ENCODE measurements around the gene NPIPB8.
"Not testable (repeated sequence)": the region's sequence is repeated elsewhere in the genome, so short reads cannot be mapped to it uniquely, and the experiment has no call there.

Gene NPIPB8

DNA sequence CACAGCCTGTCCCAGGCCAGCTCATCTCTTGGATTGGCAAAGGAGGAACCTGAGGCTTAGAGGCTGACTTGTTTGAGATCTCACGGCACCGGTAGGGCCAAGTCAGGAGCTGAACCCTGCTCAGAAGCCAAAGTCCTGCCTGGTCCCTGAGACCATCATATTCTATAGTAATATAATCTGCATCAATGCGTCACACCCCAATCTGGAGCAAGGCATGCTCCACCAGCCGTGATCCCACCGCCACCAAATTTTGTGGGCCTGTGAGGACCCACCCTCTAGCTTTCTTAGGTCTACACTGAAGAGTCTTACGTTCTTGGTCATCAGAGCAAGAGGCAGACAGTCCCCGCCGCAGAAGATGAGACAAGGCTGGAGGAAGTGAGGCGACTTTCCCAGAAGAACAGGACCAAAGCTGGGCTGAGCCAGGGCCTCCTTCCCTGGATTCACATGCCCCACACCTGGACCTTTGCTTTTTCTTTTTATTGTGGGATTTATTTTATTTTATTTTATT is 30.7 kb upstream of the NPIPB8 start:
- no peak for DNase-seq (ENCODE audit: low spot score)

DNA sequence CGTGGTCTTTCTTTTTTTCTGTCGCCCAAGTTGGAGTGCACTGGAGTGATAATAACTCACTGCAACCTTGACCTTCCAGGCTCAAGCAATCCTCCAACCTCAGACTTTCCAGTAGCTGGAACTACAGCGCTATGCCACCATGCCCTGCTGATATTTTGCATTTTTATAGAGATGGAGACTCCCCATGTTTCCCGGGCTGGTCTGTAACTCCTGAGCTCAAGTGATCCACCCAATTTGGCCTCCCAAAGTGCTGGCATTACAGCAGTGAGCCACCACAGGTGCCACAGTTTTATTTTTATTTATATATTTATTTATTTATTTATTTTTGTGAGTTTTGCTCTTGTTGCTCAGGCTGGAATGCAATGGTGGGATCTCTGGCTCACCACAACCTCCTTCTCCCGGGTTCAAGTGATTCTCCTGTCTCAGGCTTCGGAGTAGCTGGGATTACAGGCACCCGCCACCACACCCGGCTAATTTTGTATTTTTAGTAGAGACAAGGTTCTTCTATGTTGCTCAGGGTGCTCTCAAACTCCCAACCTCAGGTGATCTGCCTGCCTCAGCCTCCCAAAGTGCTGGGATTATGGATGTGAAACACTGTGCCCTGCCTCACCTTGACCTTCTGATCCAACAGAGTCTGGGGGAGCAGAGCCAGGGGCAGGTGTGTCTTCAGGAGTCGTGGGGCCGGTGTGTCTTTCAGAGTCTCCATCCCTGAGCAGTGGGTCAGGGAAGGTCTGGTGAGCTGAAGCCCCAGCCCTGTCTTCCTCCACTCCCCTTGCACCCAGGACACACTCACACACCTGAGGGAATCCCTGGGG is 30.0 kb upstream of the NPIPB8 start:
- DNase-seq (ENCODE audit: low spot score): not testable (repeated sequence)

DNA sequence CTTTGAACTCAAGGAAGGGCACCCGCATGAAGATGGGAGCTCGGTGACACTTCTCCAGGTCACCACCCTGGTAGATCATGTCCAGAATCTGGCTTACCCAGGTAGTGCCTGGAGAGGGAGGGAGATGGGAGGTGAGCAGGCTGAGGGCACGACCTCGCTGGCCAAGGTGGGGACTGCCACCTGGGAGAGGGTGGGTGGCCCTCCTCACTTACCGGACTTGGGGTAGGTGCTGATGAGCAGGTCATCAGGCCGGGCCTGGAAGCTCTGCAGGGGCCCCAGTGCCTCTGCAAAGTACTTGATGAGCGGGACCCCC is 29.4 kb upstream of the NPIPB8 start:
- not testable (repeated sequence) for DNase-seq (ENCODE audit: low spot score)

DNA sequence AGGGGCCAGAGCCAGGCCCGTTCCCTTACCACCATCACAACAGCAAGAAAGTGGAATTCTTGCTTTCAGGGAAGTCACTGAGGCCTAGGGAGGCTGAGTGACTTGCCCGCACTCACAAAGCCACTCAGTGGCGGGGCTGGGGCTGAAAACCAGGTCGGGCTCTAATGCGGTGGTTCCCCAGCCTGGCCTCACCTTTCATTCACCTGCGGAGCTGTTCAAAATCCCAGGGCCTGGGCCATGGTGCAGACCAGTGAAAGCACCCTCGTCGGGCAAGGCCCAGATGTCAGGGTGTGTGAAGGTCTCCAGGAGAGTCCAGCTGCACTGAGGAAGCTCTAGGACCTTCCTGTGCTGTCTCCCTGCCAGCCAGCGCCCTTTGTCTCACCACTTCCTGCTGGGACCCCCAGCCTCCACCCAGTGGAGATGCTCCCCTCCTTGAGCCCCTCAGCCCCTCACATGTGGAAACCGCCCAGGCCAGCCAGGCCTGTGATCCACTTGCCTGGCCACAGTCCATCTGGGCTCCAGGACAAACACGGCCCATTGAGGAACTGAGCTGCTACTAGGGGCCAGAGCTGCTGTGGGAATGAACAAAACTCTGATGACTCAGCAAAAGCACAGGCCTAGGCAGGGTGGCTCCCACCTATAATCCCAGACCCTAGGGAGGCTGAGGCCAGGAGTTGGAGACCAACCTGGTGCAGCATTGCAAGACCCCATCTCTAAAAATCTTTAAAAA is 28.8 kb upstream of the NPIPB8 start:
- DNase-seq (ENCODE audit: low spot score): not testable (repeated sequence)

DNA sequence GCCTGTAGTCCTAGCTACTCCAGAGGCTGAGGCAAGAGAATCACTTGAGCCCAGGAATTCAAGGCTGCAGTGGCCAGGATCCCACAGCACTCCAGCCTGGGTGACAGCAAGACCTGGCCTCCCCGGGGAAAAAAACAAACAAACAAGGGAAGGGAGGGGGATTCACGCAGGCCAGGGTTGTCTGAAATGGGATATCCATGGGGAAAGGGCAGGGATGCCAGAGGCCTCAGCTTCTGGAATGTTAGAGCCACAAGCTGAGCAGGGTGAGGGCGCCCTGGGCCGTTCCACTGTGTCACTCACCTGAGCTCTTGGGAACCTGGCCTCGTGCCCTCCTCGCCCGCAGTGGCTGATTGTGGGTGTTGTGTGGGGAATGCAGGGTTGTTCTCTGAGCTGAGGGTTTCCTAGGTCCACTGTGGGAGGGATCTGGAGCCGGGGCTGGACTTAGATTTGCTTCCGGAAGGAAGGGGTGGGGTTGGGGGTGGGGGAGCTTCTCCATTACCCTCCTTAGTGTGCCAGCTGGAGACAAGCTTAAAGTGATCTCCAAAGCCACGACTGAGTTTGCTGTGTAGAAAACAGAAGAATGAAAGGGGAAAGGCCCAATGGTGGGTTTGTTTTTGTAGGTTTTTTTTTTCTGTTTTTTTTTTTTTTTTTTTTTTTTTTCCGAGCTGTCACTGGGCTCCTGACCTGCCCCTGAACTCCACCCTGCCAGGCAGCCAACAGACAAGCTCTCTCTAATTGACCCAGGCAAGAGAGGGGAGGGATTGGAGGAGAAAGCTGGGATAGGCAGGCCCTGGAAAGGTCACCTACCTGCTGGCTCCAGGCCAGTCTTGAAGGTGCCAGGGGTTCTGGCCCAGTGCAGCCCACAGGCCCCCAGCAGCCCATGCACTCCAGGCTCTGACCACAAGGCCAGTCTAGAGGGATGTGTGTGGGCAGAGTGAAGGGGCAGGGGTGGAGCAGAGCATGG is 28.0 kb upstream of the NPIPB8 start, which contains the start of gene SULT1A1:
SULT1A1 (minus strand) TSS at position 414 of the 964 bp plus-strand sequence. CDS start 1,189 bp downstream, outside the sequence.
- DNase-seq (ENCODE audit: low spot score): no peak

DNA sequence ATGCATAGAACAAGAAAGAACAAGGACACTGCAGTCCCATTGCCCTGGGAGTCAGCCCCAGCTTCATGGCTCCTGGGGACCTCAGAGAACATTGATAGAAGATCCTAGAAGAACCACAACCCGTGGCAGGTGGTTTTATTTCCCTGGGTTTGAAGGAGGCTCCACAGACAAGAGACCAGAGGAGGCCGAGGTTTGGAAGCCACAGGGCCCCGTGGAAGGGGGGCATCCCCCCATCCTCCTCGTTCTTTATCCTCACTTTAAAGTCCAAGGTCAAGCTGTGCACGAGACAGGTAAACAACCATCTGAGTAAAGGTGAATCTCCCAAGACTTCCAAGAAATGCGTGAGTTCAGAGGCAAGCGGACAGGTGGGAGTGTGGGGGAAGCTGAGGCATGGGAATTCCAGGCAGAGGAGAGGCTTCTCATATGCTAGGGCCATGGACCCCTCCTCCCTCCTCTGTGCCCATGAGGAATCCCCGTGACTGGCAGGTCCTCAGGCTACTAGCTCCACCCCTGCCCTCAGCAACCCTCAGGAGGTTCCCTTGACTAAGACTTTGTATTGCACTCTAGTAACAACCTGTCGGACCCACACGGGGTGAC is 27.2 kb upstream of the NPIPB8 start:
- no peak for DNase-seq (ENCODE audit: low spot score)

DNA sequence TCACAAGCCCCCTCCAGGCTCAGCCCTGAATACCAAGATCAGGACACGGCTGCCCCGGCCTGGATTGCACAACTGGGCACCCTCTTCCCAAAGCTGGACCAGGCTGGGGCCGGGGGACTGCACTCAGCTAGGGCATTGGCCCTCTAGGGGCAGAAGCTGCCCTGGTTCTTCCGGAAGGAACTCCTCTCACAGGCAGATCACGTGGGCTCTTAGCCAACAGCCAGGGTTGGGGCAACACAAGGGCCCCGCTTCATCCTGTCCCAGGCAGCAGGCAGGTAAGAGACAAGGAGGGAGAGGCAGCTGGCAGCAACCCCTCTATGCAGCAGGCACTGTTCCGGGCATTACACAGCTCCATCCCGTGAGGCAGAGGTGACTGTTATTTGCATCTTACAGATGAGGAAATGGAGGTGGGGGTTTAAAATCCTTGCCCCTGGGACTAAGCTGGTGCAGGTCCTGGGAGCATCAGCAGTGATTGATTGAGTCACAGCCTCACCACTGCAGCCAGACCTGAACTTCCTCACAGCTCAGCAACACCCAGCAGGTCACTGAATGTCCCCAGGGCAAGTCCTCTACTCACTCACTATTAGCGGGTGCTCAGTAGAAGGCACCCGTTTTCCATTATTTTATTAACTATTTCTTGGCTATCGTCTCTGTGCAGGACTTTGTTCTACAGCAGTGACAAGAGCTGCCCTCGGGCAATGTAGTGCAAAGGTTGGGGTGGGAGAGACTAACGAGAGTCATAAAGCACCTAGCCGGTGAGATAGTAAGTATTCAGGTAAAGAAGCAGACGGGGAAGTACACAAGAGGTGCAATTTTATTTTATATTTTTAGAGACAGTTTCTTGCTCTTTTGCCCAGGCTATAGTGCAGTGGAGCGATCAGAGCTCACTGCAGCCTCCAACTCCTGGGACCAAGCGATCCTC is 25.2 kb upstream of the NPIPB8 start:
- DNase-seq (ENCODE audit: low spot score): not testable (repeated sequence)

DNA sequence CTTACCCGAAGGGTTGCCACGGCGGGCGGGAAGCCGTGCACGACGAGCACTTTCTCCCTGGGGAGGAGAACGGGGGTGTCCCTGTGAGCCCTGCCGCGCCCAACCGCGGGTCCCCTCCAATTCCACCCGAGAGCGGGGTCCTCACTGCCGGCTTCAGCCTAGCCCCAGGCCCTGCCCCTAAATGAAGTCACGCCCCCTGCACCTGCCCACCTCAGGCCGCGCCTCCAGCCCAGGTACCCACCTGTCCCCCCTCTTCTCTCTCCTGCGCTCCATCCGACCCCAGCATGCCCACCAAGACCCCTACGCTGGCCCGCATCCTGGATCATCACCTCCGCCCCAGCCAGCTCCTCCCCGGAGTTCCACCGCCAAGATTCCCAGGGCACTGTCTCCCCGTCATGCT is 24.0 kb upstream of the NPIPB8 start:
- DNase-seq (ENCODE audit: low spot score): not testable (repeated sequence)

DNA sequence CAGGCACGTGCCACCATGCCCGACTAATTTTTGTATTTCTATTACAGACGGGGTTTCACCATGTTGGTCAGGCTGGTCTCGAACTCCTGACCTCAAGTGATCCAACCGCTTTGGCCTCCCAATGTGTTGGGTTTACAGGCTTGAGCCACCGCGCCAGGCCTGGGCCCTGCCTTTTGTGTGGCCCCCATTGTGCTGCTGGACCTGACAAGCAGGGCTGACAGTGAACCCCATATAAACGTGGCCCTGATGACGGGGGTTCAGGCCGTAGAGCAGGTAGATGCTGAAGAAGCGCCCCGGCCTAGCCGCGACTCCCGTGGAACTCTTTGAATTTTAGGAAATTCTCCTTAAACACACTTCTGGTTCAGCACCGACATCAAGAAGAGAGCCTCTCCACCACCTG is 23.3 kb upstream of the NPIPB8 start:
- DNase-seq (ENCODE audit: low spot score): not testable (repeated sequence)

DNA sequence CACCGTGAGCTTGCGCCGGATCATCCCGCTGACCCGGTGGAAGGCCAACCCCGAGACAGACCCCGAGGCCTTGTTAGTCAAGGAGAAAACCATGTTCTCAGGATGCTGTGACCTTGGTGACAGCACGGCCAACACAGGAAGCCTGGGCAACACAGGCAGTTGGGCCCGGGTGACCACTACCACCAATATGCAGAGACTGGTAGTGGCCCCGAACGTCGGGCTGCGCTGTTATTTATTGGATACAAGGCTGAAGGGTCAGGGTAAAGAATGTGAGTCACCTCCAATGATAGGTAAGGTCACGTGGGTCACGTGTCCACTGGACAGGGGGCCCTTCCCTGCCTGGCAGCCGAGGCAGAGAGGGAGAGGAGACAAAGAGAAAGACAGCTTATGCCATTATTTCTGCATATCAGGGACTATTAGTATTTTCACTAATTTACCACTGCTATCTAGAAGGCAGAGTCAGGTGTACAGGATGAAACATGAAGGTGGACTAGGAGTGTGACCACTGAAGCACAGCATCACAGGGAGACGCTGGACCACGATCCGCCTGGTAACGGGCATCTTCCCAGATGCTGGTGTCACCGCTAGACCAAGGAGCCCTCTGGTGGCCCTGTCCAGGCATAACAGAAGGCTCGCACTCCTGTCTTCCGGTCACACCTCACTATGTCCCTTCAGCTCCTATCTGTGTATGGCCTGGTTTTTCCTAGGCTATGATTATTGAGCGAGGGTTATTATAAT is 22.2 kb upstream of the NPIPB8 start:
- DNase-seq (ENCODE audit: low spot score): not testable (repeated sequence)

DNA sequence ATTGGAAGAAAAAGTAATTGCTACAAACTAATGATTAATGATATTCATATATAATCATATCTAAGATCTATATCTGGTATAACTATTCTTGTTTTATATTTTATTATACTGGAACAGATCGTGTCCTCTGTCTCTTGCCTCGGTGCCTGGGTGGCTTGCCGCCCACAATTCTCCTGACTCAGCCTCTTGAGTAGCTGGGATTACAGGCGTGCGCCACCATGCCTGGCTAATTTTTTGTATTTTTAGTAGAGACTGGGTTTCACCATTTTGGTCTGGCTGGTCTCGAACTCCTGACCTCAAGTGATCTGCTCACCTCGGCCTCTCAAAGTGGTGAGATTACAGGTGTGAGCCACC is 21.7 kb upstream of the NPIPB8 start:
- DNase-seq (ENCODE audit: low spot score): not testable (repeated sequence)

DNA sequence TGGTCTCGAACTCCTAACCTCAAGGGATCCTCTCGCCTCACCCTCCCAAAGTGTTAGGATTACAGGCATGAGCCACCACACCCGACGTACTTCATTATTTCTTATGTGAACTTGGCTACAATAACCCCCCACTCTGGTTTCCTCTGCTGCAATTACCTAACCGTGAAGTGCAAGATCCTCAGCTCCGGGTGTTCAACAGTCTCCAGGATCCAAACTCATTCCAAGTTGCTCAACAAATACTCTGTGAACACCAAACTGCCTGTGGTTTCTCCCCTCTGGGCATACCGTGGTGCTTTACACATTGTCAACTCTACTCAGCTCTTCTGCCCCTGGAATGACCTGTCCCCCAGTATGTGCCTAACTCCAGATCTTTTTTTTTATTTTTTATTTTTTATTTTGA is 21.2 kb upstream of the NPIPB8 start:
- no peak for DNase-seq (ENCODE audit: low spot score)

DNA sequence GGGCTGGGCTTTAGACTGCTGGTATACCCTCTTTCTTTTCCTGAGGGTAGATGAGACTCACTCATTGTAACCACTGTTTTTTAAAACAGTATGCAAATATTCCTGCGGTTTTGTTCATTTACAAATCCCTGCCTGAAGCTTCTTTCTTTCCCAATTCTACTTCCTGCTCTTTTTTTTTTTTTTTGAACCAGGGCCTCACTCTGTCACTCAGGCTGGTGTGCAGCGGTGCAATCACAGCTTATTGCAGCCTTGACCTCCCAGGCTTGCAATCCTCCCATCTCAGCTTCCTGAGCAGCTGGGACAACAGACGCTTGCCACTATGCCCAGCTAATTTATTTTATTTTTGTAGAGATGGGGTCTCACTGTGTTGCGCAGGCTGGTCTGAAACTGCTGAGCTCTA is 20.0 kb upstream of the NPIPB8 start:
- DNase-seq (ENCODE audit: low spot score): no peak

DNA sequence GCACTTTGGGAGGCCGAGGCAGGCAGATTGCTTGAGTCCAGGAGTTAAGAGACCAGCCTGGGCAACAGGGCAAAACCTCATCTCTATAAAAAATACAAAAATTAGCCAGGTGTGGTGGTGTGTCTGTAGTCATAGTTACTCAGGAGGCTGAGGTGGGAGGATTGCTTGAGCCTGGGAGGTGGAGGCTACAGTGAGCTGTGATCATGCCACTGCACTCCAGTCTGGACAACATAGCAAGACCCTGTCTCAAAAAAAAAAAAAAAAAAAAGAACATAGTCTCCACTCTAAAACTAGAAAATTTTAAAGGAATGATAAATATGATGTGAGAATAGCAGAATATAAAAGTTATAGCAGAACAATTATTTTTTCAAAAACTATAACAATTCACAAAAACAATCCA is 17.5 kb upstream of the NPIPB8 start:
- DNase-seq (ENCODE audit: low spot score): not testable (repeated sequence)

DNA sequence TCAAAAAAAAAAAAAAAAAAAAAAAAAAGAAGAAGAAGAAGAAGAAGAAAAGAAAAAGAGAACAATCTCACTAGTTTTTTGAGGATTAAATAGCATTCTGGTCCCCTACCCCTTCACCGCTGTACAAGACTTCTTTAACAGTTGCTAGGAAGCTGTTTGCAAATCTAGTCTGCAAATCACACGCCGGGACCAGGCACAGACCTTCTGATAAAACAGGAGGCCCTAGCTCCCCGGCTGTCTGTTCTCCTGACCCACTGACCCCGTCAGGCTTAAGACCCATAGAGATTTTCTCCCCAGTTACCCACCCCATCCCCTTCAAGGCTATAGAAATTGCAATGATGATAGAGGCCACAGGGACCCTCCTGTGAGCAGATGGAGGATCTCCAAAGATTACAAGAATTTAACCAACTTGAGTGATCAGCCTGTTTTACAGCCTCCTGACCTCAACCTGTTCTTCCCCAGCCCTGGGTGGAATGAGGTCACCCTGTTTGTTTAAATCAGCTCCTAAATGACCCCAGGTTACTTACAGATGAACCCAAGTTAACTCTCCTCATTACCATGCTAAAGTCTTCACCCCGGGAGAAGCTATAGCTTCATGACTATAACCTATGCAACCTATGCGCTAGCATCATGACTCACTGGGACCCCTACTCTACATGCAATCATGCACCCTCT is 16.2 kb upstream of the NPIPB8 start:
- DNase-seq (ENCODE audit: low spot score): no peak

DNA sequence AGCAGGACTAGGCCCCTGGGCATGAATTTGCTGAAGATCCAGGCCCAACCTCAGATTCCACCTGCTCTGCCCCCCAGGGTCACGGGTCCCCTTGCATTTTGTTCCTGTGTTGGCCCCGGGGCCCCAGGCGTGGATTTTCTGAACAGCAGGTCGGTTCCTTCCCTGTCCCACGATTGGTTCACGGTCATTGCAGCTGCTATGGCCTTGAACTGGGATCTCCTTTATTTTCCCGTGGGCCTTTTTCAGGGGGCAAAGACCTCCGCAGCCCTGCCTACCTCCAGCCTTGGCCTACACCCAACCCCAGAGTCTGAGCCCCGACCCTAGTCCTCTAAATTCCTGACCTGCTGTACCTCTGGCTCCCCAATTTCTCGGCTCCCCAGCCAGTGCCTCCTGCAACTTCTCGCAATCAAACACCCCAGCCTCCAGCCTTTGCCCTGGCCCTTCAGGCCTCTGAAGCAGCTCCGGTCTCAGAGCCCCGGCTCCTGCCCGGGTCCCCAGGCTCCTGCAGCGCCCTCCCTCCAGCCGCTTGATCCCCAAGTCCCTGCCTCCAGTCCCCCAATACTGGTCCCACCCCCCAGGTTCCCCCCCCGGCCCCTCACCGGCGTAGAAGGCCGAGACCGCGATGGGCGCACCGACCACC is 15.2 kb upstream of the NPIPB8 start:
- DNase-seq (ENCODE audit: low spot score): not testable (repeated sequence)

DNA sequence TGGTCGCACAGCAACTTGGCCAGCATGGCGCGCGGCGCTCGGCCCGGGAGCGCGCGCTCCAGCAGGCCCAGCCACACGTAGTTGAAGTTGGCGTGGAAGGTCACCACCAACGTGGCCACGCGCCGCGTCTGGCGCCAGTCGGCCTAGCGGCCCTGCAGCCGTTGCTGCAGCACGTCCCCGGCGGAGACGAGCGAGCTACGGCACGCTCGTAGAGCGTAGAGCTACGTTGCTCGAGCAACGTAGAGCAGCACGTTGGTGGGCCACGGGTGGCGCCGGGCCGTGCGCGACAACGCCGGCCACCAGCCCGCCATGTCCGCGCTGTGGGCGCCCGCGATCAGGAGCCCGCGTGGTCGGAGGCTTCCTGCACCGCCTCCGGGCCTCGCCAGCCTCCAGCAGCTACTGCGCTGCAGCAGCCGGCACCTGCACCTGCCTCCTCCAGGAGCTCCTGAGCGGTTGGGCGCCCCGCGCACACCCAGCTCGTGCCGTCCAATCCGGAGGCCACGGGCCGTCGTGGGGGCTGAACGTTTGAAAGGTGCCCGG is 14.6 kb upstream of the NPIPB8 start:
- peak; percentile 33 for DNase-seq (ENCODE audit: low spot score)

DNA sequence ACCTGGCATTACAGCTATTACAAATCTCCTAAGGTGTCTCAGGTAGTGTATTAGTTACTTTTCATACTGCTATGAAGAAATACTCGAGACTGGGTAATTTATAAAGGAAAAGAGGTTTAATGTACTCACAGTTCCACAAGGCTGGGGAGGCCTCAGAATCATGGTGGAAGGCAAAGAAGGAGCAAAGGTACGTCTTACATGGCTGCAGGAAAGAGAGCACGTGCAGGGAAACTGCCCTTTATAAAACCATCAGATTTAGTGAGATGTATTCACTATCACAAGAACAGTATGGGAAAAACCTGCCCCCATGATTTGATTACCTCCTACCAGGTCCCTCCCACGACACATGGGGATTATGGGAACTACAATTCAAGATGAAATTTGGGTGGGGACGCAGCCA is 7.0 kb upstream of the NPIPB8 start:
- DNase-seq (ENCODE audit: low spot score): not testable (repeated sequence)
